Effector memory CD4-positive, alpha-beta T cell (primary cell): ENCODE measurements around the gene FAM3A.
"Not testable (repeated sequence)": the region's sequence is repeated elsewhere in the genome, so short reads cannot be mapped to it uniquely, and the experiment has no call there.

Experiments used
- DNase-seq, 3 donors: peaks; one replicate each; pipeline ENCODE4 v3.0.0-alpha.2; 2020
- H3K27ac ChIP-seq: 2 replicates; pipeline ENCODE4 v1.7.0; 2013; ENCODE audit warnings: mild to moderate bottlenecking, low read length, moderate library complexity; ENCODE audit not compliant: insufficient read depth, poor library complexity, severe bottlenecking
- H3K27me3 ChIP-seq: replicated peaks from 2 replicates; pipeline ENCODE4 v1.7.0; 2013; ENCODE audit warnings: mild to moderate bottlenecking, low read length; ENCODE audit not compliant: insufficient read depth, control insufficient read depth, poor library complexity, severe bottlenecking
- H3K36me3 ChIP-seq: 2 replicates; pipeline ENCODE4 v1.7.0; 2013; ENCODE audit warnings: mild to moderate bottlenecking, low read length, moderate library complexity; ENCODE audit not compliant: control insufficient read depth, insufficient read depth
- H3K4me1 ChIP-seq: 2 replicates; pipeline ENCODE4 v1.7.0; 2013; ENCODE audit warnings: low read length, mild to moderate bottlenecking; ENCODE audit not compliant: control insufficient read depth, insufficient read depth, poor library complexity, severe bottlenecking
- H3K4me3 ChIP-seq: 2 replicates; pipeline ENCODE4 v1.7.0; 2013; ENCODE audit warnings: low read length, low read depth, mild to moderate bottlenecking; ENCODE audit not compliant: insufficient read depth, poor library complexity, severe bottlenecking
- H3K9me3 ChIP-seq: 2 replicates; pipeline ENCODE4 v1.7.0; 2013; ENCODE audit warnings: mild to moderate bottlenecking, low read length, moderate library complexity; ENCODE audit not compliant: control insufficient read depth
- total RNA-seq, 3 donors: gene quantifications; one replicate each; lab custom pipeline; 2026; lab: John Stamatoyannopoulos, UW

FAM3A gene, protein sequence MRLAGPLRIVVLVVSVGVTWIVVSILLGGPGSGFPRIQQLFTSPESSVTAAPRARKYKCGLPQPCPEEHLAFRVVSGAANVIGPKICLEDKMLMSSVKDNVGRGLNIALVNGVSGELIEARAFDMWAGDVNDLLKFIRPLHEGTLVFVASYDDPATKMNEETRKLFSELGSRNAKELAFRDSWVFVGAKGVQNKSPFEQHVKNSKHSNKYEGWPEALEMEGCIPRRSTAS
- total RNA-seq, result 18.3 to 29.8 (median 29.7) reads per million in 3 donors

DNA sequence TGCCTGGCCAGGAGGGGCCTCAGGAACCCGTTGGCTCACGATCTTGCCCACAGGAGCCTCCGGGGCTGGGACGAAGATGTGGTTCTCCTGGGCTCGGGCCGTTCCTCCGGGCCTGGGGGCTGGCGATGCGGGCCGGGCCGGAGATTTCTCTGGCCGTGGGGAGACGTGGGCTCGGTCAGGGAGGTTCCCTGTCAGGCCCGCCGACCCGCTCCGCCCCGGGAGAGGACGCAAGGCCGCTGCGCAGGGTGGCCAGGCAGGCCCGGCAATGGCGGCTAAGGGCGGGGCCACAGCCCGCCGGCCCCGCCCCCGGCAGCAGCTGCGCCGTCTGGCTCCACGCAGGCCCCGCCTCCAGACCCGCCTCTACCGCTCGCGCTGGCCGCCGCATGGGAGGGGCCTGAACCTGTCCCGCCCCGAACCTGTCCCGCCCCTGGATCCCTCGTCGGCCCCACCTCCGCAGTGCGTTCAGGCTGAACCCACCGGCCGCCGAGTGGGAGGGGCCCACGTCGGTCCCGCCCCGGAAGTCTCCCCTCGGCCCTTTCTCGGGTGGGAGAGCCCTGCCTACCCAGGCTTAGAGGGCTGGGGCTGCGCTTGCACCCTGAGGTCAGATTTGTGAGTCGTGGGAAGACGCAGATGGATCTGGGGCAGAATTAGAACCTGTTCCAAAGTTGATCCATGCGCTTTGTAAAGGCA is at the start of gene FAM3A:
Gene FAM3A, minus strand, starts transcription at position 267 of the 690 bp plus-strand sequence. CDS start 460 bp downstream, outside the sequence.
- Histone ChIP-seq H3K27ac (peak within 1 kb of the TSS; percentile 83), H3K4me3 (peak within 1 kb of the TSS; percentile 67), H3K36me3 (no peaks in the 10 kb centered on the region), H3K27me3 (no peaks in the 10 kb centered on the region), H3K9me3 (no peaks in the 10 kb centered on the region), H3K4me1 (no peaks in the 10 kb centered on the region)
- DNase-seq, result peak; percentile 87 to 89 (median 87)

- not testable (repeated sequence) for H3K27me3 ChIP-seq, DNase-seq, H3K9me3 ChIP-seq, H3K4me1 ChIP-seq, H3K36me3 ChIP-seq, H3K27ac ChIP-seq, H3K4me3 ChIP-seq
Observed at GRCh38 chrX:154562295-154562694, 46.3 kb upstream of the FAM3A start.

- H3K9me3 ChIP-seq, H3K27me3 ChIP-seq, DNase-seq: not testable (repeated sequence)
Observed at GRCh38 chrX:154560326-154560725, 44.3 kb upstream of the FAM3A start.

GRCh38 chrX:154558896-154559295 is 42.9 kb upstream of the FAM3A start:
- not testable (repeated sequence) for H3K9me3 ChIP-seq, H3K36me3 ChIP-seq, H3K27ac ChIP-seq, H3K4me3 ChIP-seq, DNase-seq, H3K27me3 ChIP-seq, H3K4me1 ChIP-seq

More at GRCh38 chrX:154560326-154560725, 44.3 kb upstream of the FAM3A start:
- not testable (repeated sequence) for H3K4me1 ChIP-seq, H3K36me3 ChIP-seq, H3K4me3 ChIP-seq, H3K27ac ChIP-seq

- not testable (repeated sequence) for H3K36me3 ChIP-seq, H3K27ac ChIP-seq, H3K27me3 ChIP-seq, H3K9me3 ChIP-seq, H3K4me1 ChIP-seq, H3K4me3 ChIP-seq, DNase-seq
Observed at GRCh38 chrX:154558060-154558690, 42.1 kb upstream of the FAM3A start.

GRCh38 chrX:154552112-154552806 is 36.2 kb upstream of the FAM3A start:
- H3K9me3 ChIP-seq, H3K4me3 ChIP-seq, H3K27ac ChIP-seq, H3K27me3 ChIP-seq, DNase-seq, H3K4me1 ChIP-seq: not testable (repeated sequence)
- H3K36me3 ChIP-seq, result peaks cover 12% of the 10 kb centered on the region

- H3K9me3 ChIP-seq, result no peaks in the 10 kb centered on the region
- no peaks in the 10 kb centered on the region for H3K27me3 ChIP-seq
Observed at GRCh38 chrX:154549766-154550165, 33.7 kb upstream of the FAM3A start.

GRCh38 chrX:154548028-154548316 is 31.9 kb upstream of the FAM3A start:
- Histone ChIP-seq H3K4me1 (no peaks in the 10 kb centered on the region), H3K36me3 (peaks cover under 1% of the 10 kb centered on the region), H3K27me3 (no peaks in the 10 kb centered on the region), H3K9me3 (no peaks in the 10 kb centered on the region), H3K27ac (peak overlapping the region; percentile 84), H3K4me3 (peak overlapping the region; percentile 55)
- no peak for DNase-seq

More at GRCh38 chrX:154549766-154550165, 33.7 kb upstream of the FAM3A start:
- no peak for DNase-seq
- H3K36me3 ChIP-seq, result peaks cover 12% of the 10 kb centered on the region
- no peak overlapping the region for H3K27ac ChIP-seq
- no peaks in the 10 kb centered on the region for H3K4me1 ChIP-seq
- H3K4me3 ChIP-seq, result no peak overlapping the region

- peak; percentile 83 to 85 (median 83) for DNase-seq
- no peaks in the 10 kb centered on the region for H3K27me3 ChIP-seq
- no peaks in the 10 kb centered on the region for H3K9me3 ChIP-seq
- H3K4me1 ChIP-seq, result no peaks in the 10 kb centered on the region
- H3K4me3 ChIP-seq, result peak within 1 kb of the TSS; percentile 55
- peak within 1 kb of the TSS; percentile 84 for H3K27ac ChIP-seq
- H3K36me3 ChIP-seq, result no peaks in the 10 kb centered on the region
Observed at GRCh38 chrX:154547245-154548027, 31.4 kb upstream of the FAM3A start, which contains the start of gene IKBKG. Gene IKBKG (plus strand): TSS chrX:154547620. CDS start chrX:154552003, 4,383 bp downstream.
